NCI-H2227 (cell line): ENCODE measurements around the gene CUBN.
"Not testable (repeated sequence)": the region's sequence is repeated elsewhere in the genome, so short reads cannot be mapped to it uniquely, and the experiment has no call there.

Experiments
- DNase-seq: peaks from one replicate; lab custom pipeline; 2025; ENCODE audit not compliant: unreplicated experiment; lab: John Stamatoyannopoulos, UW

CUBN gene

DNA sequence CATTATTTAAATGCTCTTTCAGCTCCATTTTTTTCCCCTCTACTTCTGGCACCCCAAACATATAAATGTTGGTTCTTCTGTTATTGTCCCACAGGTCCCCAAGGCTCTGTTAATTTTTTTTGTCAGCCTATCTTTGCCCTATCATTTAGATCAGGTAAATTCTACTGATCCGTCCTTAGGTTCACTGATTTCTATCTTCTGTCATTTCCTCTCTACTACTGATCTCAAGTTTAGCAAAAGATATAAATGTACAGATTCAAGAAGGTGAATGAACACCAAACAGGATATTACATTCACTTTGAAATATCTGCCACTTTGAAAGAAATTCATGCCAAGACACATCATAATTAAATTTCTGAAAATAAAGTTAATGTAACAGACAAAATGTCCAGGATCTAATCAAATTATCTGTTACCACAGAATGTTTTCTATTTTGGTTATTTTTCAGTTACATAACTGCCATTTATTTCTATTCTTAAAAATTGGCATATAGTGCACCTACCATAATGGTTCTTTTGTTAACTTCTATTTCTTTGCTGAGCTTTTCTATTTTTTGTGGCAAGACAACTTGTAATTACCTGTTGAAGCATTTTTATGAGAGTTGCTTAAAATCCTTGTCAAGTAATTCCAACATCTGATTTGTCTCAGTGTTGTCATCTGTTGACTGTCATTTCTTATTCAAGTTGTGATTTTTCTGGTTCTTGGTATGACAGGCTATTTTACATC lies 12.1 kb upstream of the CUBN start:
- no peak for DNase-seq

DNA sequence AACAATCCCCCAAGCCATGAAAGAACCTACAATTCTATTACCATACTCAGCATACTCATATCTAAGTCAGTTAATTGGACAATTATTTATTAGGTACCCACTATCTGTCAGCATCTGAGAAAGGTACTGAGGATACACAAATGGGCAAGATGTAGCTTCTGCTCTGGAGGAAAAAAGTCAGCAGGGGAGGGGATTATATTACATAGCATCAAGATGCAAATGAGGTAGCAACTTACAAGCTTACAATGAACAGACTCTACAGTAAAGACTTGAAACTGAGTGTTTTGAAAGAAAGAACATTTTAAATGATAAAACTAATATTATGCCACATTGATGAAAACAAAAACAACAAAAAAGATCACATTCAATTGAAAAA lies 10.8 kb upstream of the CUBN start:
- no peak for DNase-seq

DNA sequence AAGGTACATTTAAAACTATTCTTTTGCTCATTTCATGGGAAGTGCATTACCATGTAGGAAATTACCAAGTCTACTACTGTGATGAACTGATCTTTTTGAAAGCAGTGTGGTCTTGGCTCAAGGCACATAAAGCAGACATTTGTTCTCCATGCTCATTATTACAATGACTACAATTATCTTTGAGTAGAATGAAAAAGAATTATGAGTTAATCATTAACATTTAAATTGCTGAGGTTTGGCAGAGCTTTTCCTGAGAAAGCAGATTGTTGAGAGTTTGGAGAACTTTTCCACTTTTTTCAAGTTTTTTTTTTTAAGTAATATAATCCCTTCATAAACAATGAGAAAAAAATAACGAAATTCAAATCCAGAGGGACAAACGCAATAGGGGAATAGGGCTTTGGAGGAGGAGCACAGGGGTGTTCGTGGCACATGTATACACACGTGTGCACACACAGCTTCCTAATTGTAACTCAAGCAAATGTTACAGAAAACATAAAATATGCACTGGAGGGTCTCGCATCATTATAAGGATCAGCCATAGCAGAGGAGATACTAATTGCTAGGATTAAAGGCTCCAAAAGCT lies 8.9 kb upstream of the CUBN start:
- no peak for DNase-seq

DNA sequence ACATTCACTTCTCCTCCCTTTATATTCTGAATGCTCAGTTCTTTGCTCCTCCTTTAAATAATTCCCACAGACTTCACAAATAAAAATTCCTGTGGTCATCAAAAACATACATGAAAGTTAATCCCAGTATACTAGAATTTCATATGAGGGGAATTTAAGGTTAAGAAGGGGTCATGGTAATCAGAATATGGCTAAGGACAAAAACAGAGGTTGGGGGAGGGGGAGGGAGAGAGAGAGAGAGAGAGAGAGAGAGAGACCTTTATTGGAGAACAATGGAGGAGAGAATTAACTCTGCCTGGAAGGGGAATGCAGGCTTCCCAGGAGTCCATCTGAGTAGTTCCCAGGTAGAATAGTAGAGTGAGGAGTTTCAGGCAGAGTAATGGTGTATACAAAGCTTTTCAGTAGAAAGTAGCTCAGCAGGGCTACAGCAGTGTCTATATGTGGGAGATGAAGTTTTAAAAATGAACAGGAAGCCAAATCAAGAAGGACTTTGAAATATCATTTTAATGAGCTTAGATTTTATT lies 5.2 kb upstream of the CUBN start:
- no peak for DNase-seq

DNA sequence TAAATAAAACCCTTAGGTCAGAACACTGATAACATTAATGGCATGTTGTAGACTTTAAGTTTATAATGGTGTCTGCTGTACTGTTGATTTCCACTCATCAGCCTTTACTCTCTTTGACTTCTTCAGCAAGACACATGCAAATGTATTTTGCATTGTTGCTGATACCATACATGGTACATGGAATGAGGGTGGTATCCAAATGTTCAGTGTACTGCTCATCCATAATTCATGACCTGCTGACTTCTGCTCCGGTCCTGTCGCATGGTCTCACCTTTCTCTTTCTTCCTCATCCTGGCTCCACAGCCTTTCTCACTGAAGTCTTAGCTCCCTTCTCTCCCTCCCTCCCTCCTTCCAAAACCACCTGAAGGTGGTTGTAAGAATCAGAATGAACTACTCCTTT lies 4.7 kb upstream of the CUBN start:
- DNase-seq = no peak

DNA sequence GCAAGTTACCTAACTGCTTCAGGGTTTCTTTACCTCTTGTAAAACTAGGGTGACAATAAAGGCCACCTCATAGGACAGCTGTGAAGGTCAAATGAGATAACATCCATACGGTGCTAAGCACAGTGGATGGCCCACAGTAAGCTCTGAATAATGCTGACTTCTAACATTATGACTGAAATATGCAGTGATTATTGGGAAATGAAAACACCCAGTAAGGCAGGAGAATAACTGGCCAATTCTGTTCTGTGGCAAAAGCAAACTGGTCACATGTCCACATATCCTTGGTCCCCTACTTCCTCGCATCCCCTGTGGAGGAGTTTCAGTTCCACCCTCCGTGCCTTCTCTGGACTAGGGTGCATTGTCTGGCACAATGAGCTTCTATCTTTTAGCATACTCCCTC lies 1.4 kb downstream of the CUBN start:
- DNase-seq = no peak

DNA sequence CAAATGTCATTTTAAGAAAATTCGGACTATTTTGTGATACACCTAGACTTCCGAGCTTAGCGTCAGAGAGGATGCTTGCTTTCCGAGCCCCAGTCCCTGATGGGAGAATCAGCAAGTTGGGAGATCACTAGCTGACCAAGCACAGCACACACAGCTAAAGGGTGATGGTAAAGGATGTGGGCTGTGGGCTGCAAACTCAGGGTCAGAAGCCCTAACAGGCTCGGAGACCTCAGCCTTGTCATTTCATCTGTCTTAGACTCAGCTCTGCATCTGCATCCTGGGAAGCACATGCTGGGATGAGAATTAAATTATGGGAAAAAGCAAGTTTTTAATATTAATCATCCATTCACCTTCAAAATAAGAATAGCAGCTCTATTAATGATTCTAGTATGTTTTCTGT lies 3.3 kb downstream of the CUBN start:
- no peak for DNase-seq

DNA sequence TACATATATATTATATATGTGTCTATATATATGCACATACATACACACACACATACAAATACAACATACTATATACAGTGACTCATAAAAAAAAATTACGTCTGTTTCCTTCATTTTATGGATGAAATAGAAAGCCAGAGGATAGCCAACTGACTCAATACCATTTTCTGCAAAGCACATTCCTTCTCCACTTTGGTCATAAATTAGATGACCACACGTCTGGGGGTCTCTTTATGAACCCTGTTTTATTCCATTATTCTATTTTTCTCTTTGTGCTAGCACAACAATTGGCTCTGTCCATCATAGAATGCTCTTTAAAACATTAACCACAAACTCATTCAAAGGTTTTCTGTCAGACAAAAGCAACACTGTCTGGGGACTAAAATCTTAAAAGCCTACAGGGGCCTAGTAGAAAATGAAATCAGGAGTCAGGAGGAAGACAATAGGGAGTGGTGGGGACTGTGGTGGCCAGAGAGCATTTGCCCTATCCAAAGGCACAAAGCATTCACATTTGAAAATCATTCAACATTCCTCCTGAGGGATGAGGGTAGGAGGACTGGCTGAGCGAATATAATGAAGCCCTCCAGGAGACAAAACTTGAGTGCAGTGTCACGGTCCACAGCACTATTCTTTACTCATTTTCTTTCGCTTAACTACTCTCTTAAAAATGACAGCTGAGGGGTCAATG lies 4.3 kb downstream of the CUBN start:
- DNase-seq = no peak

DNA sequence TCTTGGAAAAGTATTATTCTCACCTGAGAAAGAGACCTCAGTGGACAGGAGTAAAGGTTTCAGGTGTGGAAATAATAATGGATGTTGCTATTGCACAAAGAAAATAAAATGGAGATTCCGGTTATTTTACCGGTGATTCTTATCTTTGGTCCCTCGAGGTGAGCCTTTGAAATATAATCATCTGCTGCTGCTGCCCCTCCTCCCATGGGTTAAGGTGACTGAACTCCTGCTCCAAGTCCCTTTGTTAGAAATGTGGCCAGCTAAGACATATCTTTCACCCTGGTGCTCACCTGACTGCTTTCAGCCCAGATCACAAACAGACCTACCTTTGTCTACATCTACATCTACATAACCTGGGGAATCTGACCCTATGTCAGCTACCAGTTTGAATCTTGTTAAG lies 5.7 kb downstream of the CUBN start:
- DNase-seq = no peak

DNA sequence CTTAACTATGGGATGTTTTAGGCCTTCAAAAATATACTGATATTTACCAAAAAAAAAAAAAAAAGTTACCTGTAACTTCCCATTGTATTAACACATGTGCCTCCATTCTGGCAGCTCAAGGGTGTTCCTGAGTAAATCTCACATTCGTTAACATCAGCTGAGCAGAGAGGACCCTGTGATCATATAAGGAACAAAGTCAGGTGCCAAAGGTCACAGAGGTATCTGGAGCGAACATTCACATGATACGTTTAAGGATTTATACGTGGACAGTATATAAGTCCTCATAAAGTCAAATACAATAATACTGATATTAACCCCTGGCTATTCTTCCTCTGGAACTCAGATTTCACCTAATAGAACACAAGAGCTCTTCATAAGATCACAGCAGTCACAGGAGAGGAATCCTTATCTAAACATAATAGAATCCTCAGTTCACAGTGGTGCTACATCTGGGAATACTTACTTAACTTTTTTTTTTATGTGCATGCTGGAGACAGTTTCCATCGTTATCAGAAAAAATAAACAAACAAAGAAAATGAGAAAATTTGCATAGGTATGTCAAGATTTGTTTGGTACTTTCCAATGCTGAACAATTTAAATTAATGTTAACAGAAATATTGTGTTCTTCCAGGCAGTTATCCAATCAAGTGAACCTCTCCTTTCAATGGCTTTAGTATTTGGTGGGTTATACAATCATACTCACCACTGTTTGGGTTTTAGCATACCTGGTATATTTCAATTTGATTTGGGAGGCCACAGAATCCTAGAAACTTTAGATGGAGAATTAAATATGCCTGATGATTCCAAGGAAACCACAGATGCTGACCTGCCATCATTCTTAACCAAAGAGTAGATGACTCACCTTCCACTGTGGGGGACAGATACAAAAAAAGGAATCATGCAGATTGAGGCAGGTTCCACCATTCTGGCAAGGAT lies 6.6 kb downstream of the CUBN start:
- DNase-seq = no peak

DNA sequence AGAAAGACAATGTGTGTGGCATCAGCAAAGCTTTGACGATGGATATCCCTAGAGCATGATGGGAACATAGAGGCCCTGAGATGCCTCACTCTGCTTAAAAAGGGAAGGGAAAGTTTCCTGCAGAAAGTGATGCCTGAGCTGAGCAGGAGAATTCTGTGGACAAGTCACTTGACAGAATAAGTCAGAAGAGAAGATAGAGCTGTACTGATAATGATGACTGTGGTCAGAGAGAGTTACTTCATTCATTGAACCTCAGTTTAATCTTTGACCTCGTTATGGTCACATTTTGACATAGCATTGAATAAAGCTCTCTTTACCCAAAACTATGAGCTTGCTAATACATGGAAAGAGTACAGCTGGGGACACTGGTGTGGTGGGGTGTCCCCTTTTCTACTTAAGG lies 7.6 kb downstream of the CUBN start:
- no peak for DNase-seq

DNA sequence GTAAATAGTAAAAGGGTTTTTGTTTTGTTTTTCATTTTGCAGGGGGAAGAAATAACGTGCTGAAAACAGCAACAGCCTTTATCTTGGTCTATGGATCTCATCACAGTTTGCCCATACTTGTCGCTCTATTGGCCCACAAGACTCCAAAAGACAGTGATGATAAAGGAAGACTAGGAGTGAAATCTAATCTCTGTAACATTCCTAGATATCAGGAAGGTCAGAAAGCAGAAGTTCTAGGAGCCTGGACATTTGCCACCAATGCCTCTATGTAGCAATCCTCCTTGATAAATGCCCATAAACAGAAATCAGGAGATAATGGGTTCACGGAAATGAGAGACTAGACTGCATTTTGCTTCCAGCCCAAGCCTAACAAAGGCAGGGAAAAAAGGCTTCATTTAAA lies 8.9 kb downstream of the CUBN start:
- no peak for DNase-seq

DNA sequence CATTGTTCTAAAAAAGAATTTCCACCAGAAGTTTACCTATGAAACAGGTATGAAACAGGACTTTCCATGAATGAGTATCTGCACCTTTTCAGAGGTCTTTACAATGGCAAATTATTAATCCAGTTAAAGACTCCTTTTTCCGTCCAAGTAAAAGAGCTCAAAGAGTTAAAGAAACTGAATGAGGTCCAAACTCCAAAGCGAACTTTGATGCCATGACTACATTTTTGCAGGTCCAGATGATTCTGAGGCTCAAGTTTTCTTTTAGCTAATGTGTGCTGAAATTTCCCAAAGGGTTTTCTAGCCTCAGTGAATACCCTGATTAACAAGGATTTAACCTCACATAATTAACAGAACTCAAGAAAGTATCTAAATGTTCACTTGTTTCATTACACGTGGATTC lies 9.8 kb downstream of the CUBN start:
- DNase-seq = no peak

DNA sequence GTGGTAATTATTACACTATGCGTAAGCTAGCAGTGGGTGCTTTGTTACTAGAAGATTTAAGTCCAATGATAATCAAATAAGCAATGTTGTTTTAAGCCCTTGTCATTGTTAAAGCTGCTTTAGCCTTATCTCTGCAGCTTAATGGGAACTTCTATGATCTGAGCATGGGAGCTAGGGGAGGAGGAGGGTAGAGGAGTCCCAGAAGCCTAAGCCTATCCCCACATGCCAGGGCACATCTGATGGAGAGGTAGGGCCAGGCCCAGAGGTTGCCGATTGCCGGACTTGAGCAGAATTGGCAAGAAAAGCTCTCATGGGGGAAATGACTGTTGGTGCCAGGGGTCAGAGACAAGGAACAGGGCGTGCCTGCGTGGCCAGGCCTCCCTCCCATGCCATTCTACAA lies 13.4 kb downstream of the CUBN start:
- no peak for DNase-seq

DNA sequence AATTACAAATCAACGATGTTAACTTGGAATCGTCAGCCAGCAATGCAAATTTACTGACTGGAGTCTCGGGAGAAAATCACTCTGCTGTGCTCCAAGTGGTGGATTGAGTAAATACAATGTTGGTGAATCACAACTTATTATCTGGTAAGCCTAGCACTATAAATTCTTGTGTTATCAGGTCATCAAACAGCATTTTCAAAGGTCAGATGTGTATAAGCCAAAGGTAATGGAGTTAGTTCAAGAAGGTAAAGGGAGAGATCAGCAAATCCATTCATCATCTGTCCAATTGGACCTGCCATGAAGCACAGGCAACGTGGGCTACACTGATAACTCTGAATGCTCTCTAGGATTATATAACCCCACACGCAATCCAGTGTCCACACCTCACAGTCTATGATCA lies 13.9 kb downstream of the CUBN start:
- DNase-seq = no peak

DNA sequence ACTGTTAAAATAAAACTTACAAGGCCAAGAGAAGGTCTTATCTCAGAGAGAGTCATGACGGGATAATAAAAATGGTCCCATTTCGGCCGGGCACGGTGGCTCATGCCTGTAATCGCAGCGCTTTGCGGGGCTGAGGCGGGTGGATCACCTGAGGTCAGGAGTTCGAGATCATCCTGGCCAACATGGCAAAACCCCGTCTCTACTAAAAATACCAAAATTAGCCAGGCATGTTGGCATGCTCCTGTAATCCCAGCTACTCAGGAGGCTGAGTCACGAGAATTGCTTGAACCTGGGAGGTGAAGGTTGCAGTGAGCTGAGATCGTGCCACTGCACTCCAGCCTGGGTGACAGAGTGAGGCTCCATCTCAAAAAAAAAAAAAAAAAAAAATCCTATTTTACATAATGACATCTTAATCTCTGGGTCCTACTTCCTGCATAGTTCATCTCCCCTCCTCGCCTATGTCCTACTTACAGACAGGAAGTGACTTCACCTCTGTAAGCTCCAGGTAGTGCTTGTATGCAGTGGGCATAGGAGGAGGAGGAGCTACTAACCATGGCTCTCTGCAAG lies 14.7 kb downstream of the CUBN start:
- DNase-seq = not testable (repeated sequence)

DNA sequence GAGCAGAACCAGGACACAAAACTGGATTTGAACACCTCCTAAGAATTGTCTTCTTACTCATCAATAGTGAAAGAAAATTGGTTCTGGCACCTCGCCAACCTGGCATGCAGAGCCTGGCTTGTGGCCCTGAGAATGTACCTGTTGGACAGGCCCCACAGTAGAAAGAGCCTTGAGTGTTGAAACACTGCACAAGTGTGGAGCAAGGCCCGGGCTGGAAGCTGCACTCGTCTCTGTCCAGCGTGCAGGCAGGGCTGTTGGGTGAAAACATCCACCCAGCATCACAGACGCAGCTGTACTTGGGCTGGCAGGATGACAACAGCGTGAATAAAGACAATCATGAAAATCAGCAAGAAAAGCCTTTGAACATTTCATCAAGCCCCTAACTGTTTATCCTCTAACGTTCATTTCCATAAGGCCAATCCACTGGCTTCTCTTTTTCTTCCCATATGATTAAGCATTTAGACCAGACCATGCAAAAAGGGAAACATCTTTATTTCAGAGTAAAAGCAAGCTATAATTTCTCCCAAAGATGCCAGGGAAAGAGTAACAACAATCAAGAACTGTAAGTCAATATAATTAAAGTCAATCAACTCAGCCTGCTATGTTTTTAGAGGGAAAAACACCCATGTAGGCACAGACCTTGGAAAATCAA lies 15.6 kb downstream of the CUBN start:
- DNase-seq = no peak

DNA sequence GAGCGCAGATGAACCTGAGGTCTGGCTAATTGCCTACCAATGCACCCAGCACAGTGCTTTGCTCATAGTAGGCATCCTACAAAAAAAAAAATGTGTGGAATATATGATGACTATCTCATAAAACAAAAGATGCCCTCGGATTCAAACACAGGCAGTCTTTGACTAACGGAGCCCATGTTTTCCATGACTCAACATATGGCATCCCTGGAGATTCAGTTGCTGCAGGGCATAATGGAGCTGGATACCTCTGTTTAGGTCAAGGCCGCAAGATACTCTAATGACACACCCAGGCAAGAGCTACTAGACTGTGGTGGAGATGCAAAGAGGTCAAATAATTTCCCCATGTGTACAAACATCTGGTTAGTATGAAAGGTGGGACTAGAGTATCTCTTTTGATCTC lies 16.3 kb downstream of the CUBN start:
- no peak for DNase-seq

DNA sequence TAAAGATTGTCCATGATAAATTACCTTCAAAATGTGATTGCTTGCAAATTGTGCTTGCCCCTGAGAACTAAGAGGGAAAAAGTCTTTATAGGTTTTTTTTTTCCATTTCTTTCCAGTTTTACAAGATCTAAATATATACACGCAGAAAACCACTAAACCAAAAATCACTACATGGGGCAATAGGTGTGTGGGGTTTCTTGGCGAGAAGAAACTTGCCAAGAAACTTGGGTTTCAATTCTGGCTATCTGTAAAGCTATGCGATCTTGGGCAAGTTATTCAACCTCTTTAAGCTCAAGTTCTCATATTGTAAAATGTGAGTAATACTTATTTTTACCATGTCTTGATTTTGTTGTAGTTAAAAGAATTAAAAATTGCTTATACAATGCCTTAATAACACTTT lies 17.0 kb downstream of the CUBN start:
- DNase-seq = no peak

DNA sequence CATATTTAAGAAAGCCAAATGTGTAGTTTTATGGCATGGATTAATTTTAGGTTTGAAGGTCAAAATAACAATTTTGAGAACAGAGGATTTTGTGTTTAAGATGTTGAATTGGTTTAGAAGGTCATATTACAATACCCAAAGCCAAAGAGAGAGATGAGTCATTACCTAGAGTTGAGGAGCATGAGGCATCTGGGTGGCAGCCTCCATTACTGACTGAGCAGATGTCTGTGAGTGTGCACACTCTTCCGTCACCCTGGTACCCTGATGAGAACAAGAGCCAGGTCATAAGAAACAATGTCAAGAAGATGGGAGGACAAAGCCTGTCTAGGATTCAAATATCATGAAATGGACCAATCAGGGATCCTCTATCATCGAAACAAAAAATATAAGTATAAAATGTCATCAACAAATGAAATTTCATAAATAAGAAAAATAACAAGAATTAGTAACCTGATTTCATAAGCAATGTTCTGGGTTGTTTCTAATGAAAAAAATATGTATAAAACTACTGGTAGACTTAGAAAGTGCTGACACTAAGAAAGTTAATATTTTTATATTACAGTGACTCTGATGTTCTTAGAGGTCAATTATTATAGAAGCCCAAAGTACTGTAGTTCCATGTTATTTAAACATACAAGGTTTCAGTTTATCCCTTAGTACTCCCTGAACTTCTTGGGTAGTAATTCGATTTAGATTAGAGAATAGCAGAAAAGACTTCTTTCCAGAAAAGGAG lies 20.0 kb downstream of the CUBN start:
- DNase-seq = no peak
